NCI-H345 (cell line): Measurements from ENCODE around the gene APP.
"Not testable (repeated sequence)": the region's sequence is repeated elsewhere in the genome, so short reads cannot be mapped to it uniquely, and the experiment has no call there.

Source experiments
- DNase-seq: peaks from one replicate; lab custom pipeline; 2025; lab: John Stamatoyannopoulos, UW

APP gene

GRCh38 chr21:26019236-26019635 is 151.3 kb downstream of the APP start:
- no peak for DNase-seq

- no peak for DNase-seq
Measured at GRCh38 chr21:26013970-26014369, 156.6 kb downstream of the APP start.

GRCh38 chr21:26012482-26012881 is 158.1 kb downstream of the APP start:
- not testable (repeated sequence) for DNase-seq

- DNase-seq, result no peak
Measured at GRCh38 chr21:26011292-26011940, 159.2 kb downstream of the APP start.

- no peak for DNase-seq
Measured at GRCh38 chr21:26007951-26008498, 162.5 kb downstream of the APP start.

- no peak for DNase-seq
Measured at GRCh38 chr21:26005464-26005863, 165.1 kb downstream of the APP start.

GRCh38 chr21:26003404-26003803 is 167.2 kb downstream of the APP start:
- no peak for DNase-seq

- DNase-seq, result no peak
Measured at GRCh38 chr21:26001356-26001755, 169.2 kb downstream of the APP start.

GRCh38 chr21:25999921-26000582 is 170.5 kb downstream of the APP start:
- DNase-seq, result no peak

- peak; percentile 99 for DNase-seq
Measured at GRCh38 chr21:25997788-25998611, 172.6 kb downstream of the APP start.

GRCh38 chr21:25995278-25995677 is 175.3 kb downstream of the APP start:
- peak; percentile 71 for DNase-seq

- no peak for DNase-seq
Measured at GRCh38 chr21:25994758-25995163, 175.8 kb downstream of the APP start.

GRCh38 chr21:25988738-25989137 is 181.8 kb downstream of the APP start:
- DNase-seq, result no peak

GRCh38 chr21:25987531-25987930 is 183.0 kb downstream of the APP start:
- DNase-seq, result no peak

- DNase-seq, result no peak
Measured at GRCh38 chr21:25986928-25987327, 183.6 kb downstream of the APP start.

GRCh38 chr21:25985990-25986389 is 184.6 kb downstream of the APP start:
- no peak for DNase-seq

- no peak for DNase-seq
Measured at GRCh38 chr21:25984538-25984937, 186.0 kb downstream of the APP start.

GRCh38 chr21:25983745-25984144 is 186.8 kb downstream of the APP start:
- DNase-seq, result no peak

- no peak for DNase-seq
Measured at GRCh38 chr21:25980710-25981109, 189.9 kb downstream of the APP start.

- no peak for DNase-seq
Measured at GRCh38 chr21:25979845-25980616, 190.5 kb downstream of the APP start.

- no peak for DNase-seq
Measured at GRCh38 chr21:25977068-25977611, 193.4 kb downstream of the APP start.

- DNase-seq, result no peak
Measured at GRCh38 chr21:25974964-25975363, 195.6 kb downstream of the APP start.
